ENCODE results near the gene RPS4Y2. TPM values are rescaled to one million over a fixed set of nuclear protein-coding genes. Genes with fewer than 3 reads are reported as not detected.

Gene RPS4Y2
- total RNA-seq, 1 experiment from 2014 or later: not detected

DNA sequence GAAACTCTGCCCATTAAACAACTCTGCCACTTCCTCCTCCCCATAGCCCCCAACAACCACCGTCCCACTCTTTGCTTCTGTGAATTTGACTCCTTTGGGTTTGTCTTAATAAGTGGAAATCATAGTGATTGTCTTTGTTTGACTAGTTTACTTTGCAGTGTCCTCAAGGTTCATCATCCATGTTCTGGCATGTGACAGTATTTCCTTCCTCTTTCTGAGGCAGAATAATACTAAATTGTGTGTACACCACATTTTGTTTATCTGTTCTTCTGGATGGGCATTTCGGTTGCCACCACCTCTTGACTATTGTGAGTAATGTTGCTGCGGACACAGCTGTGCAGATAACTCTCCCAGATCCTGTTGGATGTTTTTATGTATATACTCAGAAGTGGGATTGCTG, 14.8 kb downstream of the RPS4Y2 start:
- H3K9me3 ChIP-seq (ENCODE audit: control insufficient read depth in 1 of 2, insufficient read depth in 1 of 2, low read depth in 1 of 2, low read length in 2 of 2): no peaks in the 10 kb centered on the region
- H3K36me3 ChIP-seq (ENCODE audit: control insufficient read depth in 1 of 2, insufficient read depth in 2 of 2, low read length in 2 of 2): no peaks in the 10 kb centered on the region
- H3K4me1 ChIP-seq (ENCODE audit: control insufficient read depth in 1 of 2, insufficient read depth in 2 of 2, low read length in 2 of 2): no peaks in the 10 kb centered on the region
- H3K79me2 ChIP-seq (ENCODE audit: insufficient read depth, low read length): no peaks in the 10 kb centered on the region
- H3K9ac ChIP-seq (ENCODE audit: low read length): no peak overlapping the region
- H3K4me2 ChIP-seq (ENCODE audit: low read length): no peak overlapping the region
- BruUV-seq (replicated peaks): no TSS peak
- no peak overlapping the region for H3K4me3 ChIP-seq (replicated peaks in 1 of 2; ENCODE audit: low read depth in 1 of 2, low read length in 2 of 2)
- CTCF ChIA-PET: no interaction called here
- intact Hi-C loops (cut with micrococcal nuclease): no loop called here
- POLR2A ChIA-PET: no interaction called here
- TF ChIP-seq POLR2AphosphoS5 (IDR thresholded peaks at IDR 0.05; ENCODE audit: low read depth, low read length) (no peak), EZH2phosphoT487 (IDR thresholded peaks at IDR 0.05; ENCODE audit: borderline replicate concordance) (no peak), TCF7L2 (IDR thresholded peaks at IDR 0.05; ENCODE audit: borderline replicate concordance, extremely low read depth, insufficient read depth, insufficient read length) (no peak), SIN3A (IDR thresholded peaks at IDR 0.05; ENCODE audit: low read depth) (no peak), EZH2 (IDR thresholded peaks at IDR 0.05) (no peak), FOSL1 (IDR thresholded peaks at IDR 0.05; ENCODE audit: low read depth) (no peak), CEBPB (IDR thresholded peaks at IDR 0.05; ENCODE audit: low read depth) (no peak), EGR1 (IDR thresholded peaks at IDR 0.05; ENCODE audit: low read depth) (no peak), POLR2A (IDR thresholded peaks at IDR 0.05; ENCODE audit: borderline replicate concordance, extremely low read depth, insufficient read depth, insufficient read length) (no peak)
- no peaks in the 10 kb centered on the region for H3K9me2 ChIP-seq (ENCODE audit: insufficient read depth)
- RAD21 ChIA-PET (ENCODE audit: low non-redundant PET in 1 of 2, low total read pairs in 2 of 2, uncharacterized antibody in 2 of 2, unreplicated experiment in 2 of 2): no interaction called here
- no peaks in the 10 kb centered on the region for H4K20me1 ChIP-seq (ENCODE audit: insufficient read depth)
- no peak overlapping the region for H2AFZ ChIP-seq (ENCODE audit: low read depth, low read length, poor library complexity, severe bottlenecking)
- DNase-seq (ENCODE audit: low read depth, low spot score) (no peak), ATAC-seq (no peak)
- H3K27ac ChIP-seq (ENCODE audit: low read depth, low read length): no peak overlapping the region
- H3K27me3 ChIP-seq (ENCODE audit: insufficient read depth, low read length): no peaks in the 10 kb centered on the region

- TF ChIP-seq SP1 (IDR thresholded peaks at IDR 0.05; ENCODE audit: low read depth) (no peak), CTCF (IDR thresholded peaks at IDR 0.05 in 2 of 3, conservative IDR thresholded peaks at IDR 0.05 in 1 of 3; ENCODE audit: borderline replicate concordance in 1 of 3, insufficient read depth in 1 of 3, low read depth in 2 of 3, low read length in 2 of 3) (no peak), JUND (IDR thresholded peaks at IDR 0.05) (no peak), POLR2AphosphoS5 (IDR thresholded peaks at IDR 0.05; ENCODE audit: low read depth, low read length) (no peak), ZNF274 (IDR thresholded peaks at IDR 0.05; ENCODE audit: low read depth, low read length) (no peak), ELF1 (IDR thresholded peaks at IDR 0.05; ENCODE audit: borderline replicate concordance, low read depth) (no peak), ATF3 (IDR thresholded peaks at IDR 0.05) (no peak), CEBPB (IDR thresholded peaks at IDR 0.05; ENCODE audit: low read depth) (no peak), ZFX (IDR thresholded peaks at IDR 0.05) (no peak)
- TF ChIP-seq, protein P1, sequence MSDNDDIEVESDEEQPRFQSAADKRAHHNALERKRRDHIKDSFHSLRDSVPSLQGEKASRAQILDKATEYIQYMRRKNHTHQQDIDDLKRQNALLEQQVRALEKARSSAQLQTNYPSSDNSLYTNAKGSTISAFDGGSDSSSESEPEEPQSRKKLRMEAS (IDR thresholded peaks at IDR 0.05): no peak
- Histone ChIP-seq H3K27me3 (ENCODE audit: insufficient read depth, low read length) (no peaks in the 10 kb centered on the region), H3K79me2 (ENCODE audit: insufficient read depth, low read length) (no peaks in the 10 kb centered on the region), H3K4me2 (ENCODE audit: low read length) (no peak overlapping the region), H3K9ac (ENCODE audit: low read length) (no peak overlapping the region), H3K36me3 (ENCODE audit: control insufficient read depth in 1 of 2, insufficient read depth in 2 of 2, low read length in 2 of 2) (no peaks in the 10 kb centered on the region), H3K4me1 (ENCODE audit: control insufficient read depth in 1 of 2, insufficient read depth in 2 of 2, low read length in 2 of 2) (no peaks in the 10 kb centered on the region), H3K27ac (ENCODE audit: low read depth, low read length) (no peak overlapping the region), H2AFZ (ENCODE audit: low read depth, low read length, poor library complexity, severe bottlenecking) (no peak overlapping the region), H4K20me1 (ENCODE audit: insufficient read depth) (no peaks in the 10 kb centered on the region), H3K4me3 (replicated peaks in 1 of 2; ENCODE audit: low read depth in 1 of 2, low read length in 2 of 2) (no peak overlapping the region), H3K9me2 (ENCODE audit: insufficient read depth) (no peaks in the 10 kb centered on the region), H3K9me3 (ENCODE audit: control insufficient read depth in 1 of 2, insufficient read depth in 1 of 2, low read depth in 1 of 2, low read length in 2 of 2) (no peaks in the 10 kb centered on the region)
- no peak for DNase-seq (ENCODE audit: low read depth, low spot score)
- intact Hi-C loops (cut with micrococcal nuclease): no loop called here
- no peak for ATAC-seq
- RAD21 ChIA-PET (ENCODE audit: low non-redundant PET in 1 of 2, low total read pairs in 2 of 2, uncharacterized antibody in 2 of 2, unreplicated experiment in 2 of 2): no interaction called here
- no TSS peak for BruUV-seq (replicated peaks)
- CTCF ChIA-PET: no interaction called here
- POLR2A ChIA-PET: no interaction called here
Measured at GRCh38 chrY:20776104-20776503, 20.2 kb downstream of the RPS4Y2 start.
